ENCODE results near the gene CD2AP.

DNA sequence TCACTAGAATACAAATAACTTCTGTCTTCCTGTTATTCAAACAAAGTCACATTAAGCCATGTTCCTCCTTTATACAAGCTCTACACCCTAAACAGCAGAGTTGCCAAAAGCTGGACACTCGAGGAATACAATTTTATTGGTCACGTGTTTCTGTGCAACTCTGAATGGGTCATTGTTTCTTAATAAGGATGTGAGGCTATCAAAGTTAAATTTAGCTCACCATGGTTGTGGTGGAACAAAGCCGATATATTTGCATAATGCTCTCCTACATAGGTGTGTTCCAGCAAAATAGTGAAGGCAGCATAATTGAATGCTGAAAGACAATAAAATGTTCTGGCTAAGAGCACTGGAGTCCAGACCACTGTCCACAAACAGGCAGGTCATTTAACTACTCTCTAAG is 36.9 kb upstream of the CD2AP start:
- TF ChIP-seq EZH2 (IDR thresholded peaks at IDR 0.05; ENCODE audit: insufficient read depth, poor library complexity, severe bottlenecking) (no peak), EZH2phosphoT487 (IDR thresholded peaks at IDR 0.05; ENCODE audit: insufficient read depth, low read depth) (no peak)
